Bronchial epithelial cell (primary cell): ENCODE measurements around the gene DOK7. TPM values are rescaled to one million over a fixed set of nuclear protein-coding genes. Genes with fewer than 3 reads are reported as not detected.

ENCODE experiments used
- DNase-seq: peaks from one replicate; pipeline ENCODE4 v3.0.0-alpha.2; 2010; ENCODE audit warnings: low read depth
- FAIRE-seq: peaks from 2 replicates; lab custom pipeline; 2011; peaks lifted over from hg19 to GRCh38; lab: Jason Lieb, UNC
- H3K27me3 ChIP-seq: 2 replicates; pipeline ENCODE4 v1.5.1; 2011; ENCODE audit warnings: low read length; ENCODE audit not compliant: control insufficient read depth, insufficient read depth
- H3K36me3 ChIP-seq: 2 replicates; pipeline ENCODE4 v1.5.1; 2011; ENCODE audit warnings: low read length; ENCODE audit not compliant: control insufficient read depth, insufficient read depth
- H3K4me3 ChIP-seq: 2 replicates; pipeline ENCODE4 v1.5.1; 2011; ENCODE audit warnings: mild to moderate bottlenecking, low read depth, low read length, control low read depth
- CTCF ChIP-seq: IDR thresholded peaks from 2 replicates; pipeline ENCODE4 v1.5.1; 2011; ENCODE audit warnings: mild to moderate bottlenecking, moderate library complexity, low read length, control low read depth, inconsistent platforms; ENCODE audit not compliant: insufficient read depth, severe bottlenecking
- total RNA-seq: library from RNA; depleted of rRNA; stranded (reverse); fragments of >200 nt; gene quantifications from 2 replicates; pipeline ENCODE4 v1.2.1, GENCODE V29; 2014

The DOK7 gene
- total RNA-seq, 1 donor from 2014 or later = 4.2 TPM

- FAIRE-seq (no peak), DNase-seq (no peak)
- H3K36me3 ChIP-seq = no peaks in the 10 kb centered on the region
- no peak for TF ChIP-seq CTCF
- no peaks in the 10 kb centered on the region for H3K27me3 ChIP-seq
- no peak overlapping the region for H3K4me3 ChIP-seq
Measured at GRCh38 chr4:3498407-3498806, 35.3 kb downstream of the DOK7 start.

- TF ChIP-seq CTCF = no peak
- Histone ChIP-seq H3K36me3 (peaks cover 5% of the 10 kb centered on the region), H3K27me3 (no peaks in the 10 kb centered on the region), H3K4me3 (no peak overlapping the region)
- FAIRE-seq (no peak), DNase-seq (no peak)
Measured at GRCh38 chr4:3498901-3499510, 35.9 kb downstream of the DOK7 start.

- no peak for DNase-seq
- H3K4me3 ChIP-seq = no peak overlapping the region
- no peak for TF ChIP-seq CTCF
- H3K36me3 ChIP-seq = peaks cover 5% of the 10 kb centered on the region
- FAIRE-seq = no peak
- H3K27me3 ChIP-seq = no peaks in the 10 kb centered on the region
Measured at GRCh38 chr4:3499710-3500109, 36.6 kb downstream of the DOK7 start.

GRCh38 chr4:3500111-3500510 is 37.0 kb downstream of the DOK7 start:
- DNase-seq = no peak
- Histone ChIP-seq H3K36me3 (peaks cover 7% of the 10 kb centered on the region), H3K4me3 (no peak overlapping the region), H3K27me3 (no peaks in the 10 kb centered on the region)
- no peak for TF ChIP-seq CTCF
- no peak for FAIRE-seq

- peaks cover 10% of the 10 kb centered on the region for H3K36me3 ChIP-seq
- FAIRE-seq = no peak
Measured at GRCh38 chr4:3500634-3501101, 37.6 kb downstream of the DOK7 start.

More at GRCh38 chr4:3500634-3501101, 37.6 kb downstream of the DOK7 start:
- Histone ChIP-seq H3K4me3 (no peak overlapping the region), H3K27me3 (no peaks in the 10 kb centered on the region)
- DNase-seq = no peak
- no peak for TF ChIP-seq CTCF
